GM12801 (cell line): ENCODE measurements around the gene H1-8.

Experiments used
- CTCF ChIP-seq: IDR thresholded peaks from one replicate; pipeline ENCODE4 v1.5.1; 2011; ENCODE audit warnings: control low read depth; ENCODE audit not compliant: insufficient read length; ENCODE audit errors: extremely low read depth

The H1-8 gene

GRCh38 chr3:129554356-129555152 is 11.6 kb downstream of the H1-8 start:
- no peak for TF ChIP-seq CTCF

GRCh38 chr3:129555153-129555550 is 12.2 kb downstream of the H1-8 start:
- no peak for TF ChIP-seq CTCF

- TF ChIP-seq CTCF, result no peak
These were observed 12.8 kb downstream of the H1-8 start for GRCh38 chr3:129555616-129556357.

- no peak for TF ChIP-seq CTCF
These were observed 13.4 kb downstream of the H1-8 start for GRCh38 chr3:129556358-129556695.

- no peak for TF ChIP-seq CTCF
These were observed 14.0 kb downstream of the H1-8 start for GRCh38 chr3:129556890-129557547.

- TF ChIP-seq CTCF, result no peak
These were observed 14.5 kb downstream of the H1-8 start for GRCh38 chr3:129557548-129557894.

- no peak for TF ChIP-seq CTCF
These were observed 15.3 kb downstream of the H1-8 start for GRCh38 chr3:129558081-129558771.
